Ishikawa (cell line): ENCODE results near the gene SLC25A39.
A peak's percentile ranks its signal among the peaks of the same experiment; 100 is the strongest.

Source experiments
- CEBPB ChIP-seq: IDR thresholded peaks from 2 replicates; pipeline ENCODE4 v1.6.1; 2012
- CREB1 ChIP-seq: IDR thresholded peaks from 2 replicates; pipeline ENCODE4 v1.6.1; 2012; ENCODE audit warnings: low read depth
- EGR1 ChIP-seq: IDR thresholded peaks from 2 replicates; pipeline ENCODE4 v1.6.1; 2012
- EP300 ChIP-seq: IDR thresholded peaks from 2 replicates; pipeline ENCODE4 v1.6.1; 2012; ENCODE audit warnings: borderline replicate concordance
- FOXM1 ChIP-seq: IDR thresholded peaks from 2 replicates; pipeline ENCODE4 v1.6.1; 2012; ENCODE audit warnings: low read depth, borderline replicate concordance
- MAX ChIP-seq: IDR thresholded peaks from 2 replicates; pipeline ENCODE4 v1.6.1; 2012
- NFIC ChIP-seq: IDR thresholded peaks from 2 replicates; pipeline ENCODE4 v1.6.1; 2012
- RAD21 ChIP-seq: IDR thresholded peaks from 2 replicates; pipeline ENCODE4 v1.6.1; 2012; ENCODE audit warnings: low read depth
- TAF1 ChIP-seq: IDR thresholded peaks from 2 replicates; pipeline ENCODE4 v1.6.1; 2012; ENCODE audit warnings: low read depth, mild to moderate bottlenecking
- TCF12 ChIP-seq: IDR thresholded peaks from 2 replicates; pipeline ENCODE4 v1.6.1; 2012; ENCODE audit warnings: low read depth
- TEAD4 ChIP-seq: IDR thresholded peaks from 2 replicates; pipeline ENCODE4 v1.6.1; 2012
- YY1 ChIP-seq: IDR thresholded peaks from 2 replicates; pipeline ENCODE4 v1.6.1; 2012; ENCODE audit warnings: low read depth
- ZBTB7A ChIP-seq: IDR thresholded peaks from 2 replicates; pipeline ENCODE4 v1.6.1; 2012; ENCODE audit warnings: low read depth
- TF ChIP-seq, protein P1 (sequence below): IDR thresholded peaks from 2 replicates; pipeline ENCODE4 v1.6.1; 2012
- TF ChIP-seq, protein P2 (sequence below): IDR thresholded peaks from 2 replicates; pipeline ENCODE4 v1.6.1; 2012; ENCODE audit warnings: low read depth, mild to moderate bottlenecking

Gene SLC25A39

DNA sequence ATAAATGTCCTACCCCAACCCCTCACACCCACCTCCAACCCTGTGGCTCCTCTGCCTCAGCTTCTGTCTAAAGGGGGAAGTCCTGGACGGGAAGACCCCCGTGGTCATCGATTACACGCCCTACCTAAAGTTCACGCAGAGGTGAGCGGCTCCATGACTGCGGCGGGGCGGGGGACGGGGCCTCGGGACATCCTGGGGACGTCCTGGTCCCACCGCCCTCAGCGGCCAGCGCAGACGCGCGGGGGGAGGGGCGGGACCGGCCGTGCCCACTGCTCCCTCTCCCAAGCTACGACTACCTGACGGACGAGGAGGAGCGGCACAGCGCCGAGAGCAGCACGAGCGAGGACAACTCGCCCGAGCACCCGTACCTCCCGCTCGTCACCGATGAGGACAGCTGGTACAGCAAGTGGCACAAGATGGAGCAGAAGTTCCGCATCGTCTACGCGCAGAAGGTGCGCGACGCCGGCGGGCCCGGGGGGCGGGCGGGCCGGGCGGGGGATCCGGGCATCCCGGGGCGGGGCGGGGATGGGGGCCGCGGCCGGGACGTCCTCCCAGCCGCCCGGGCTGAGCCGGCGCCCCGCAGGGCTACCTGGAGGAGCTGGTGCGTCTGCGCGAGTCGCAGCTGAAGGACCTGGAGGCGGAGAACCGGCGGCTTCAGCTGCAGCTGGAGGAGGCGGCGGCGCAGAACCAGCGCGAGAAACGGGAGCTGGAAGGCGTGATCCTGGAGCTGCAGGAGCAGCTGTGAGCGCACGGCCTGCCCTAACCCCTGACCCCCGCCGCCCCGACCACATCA lies 9.6 kb downstream of the SLC25A39 start:
- no peak for TF ChIP-seq FOXM1
- peak; percentile 74 for TF ChIP-seq MAX
- peak; percentile 54; the same call in 1 of the 2 replicates for TF ChIP-seq ZBTB7A

DNA sequence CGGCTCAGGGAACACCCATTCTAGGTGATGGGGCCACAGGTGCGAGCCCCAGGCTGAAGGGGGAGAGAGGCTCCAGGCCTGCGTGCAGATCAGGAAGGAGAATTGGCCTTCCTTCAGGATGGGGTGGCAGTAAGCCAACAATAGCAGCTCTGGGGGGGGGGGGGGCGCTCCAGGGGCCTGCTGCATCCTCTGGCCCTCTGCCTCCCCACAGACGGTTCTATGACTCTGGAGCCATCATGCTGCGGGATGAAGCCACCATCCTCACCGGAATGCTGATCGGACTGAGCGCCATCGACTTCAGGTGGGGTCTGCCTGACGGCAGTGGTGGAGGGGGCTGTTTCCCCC lies 10.1 kb downstream of the SLC25A39 start:
- TF ChIP-seq, protein P1, sequence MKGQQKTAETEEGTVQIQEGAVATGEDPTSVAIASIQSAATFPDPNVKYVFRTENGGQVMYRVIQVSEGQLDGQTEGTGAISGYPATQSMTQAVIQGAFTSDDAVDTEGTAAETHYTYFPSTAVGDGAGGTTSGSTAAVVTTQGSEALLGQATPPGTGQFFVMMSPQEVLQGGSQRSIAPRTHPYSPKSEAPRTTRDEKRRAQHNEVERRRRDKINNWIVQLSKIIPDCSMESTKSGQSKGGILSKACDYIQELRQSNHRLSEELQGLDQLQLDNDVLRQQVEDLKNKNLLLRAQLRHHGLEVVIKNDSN, result no peak
- TF ChIP-seq YY1, result no peak
- TF ChIP-seq CREB1, result no peak
- TF ChIP-seq CEBPB, result no peak
- no peak for TF ChIP-seq ZBTB7A
- no peak for TF ChIP-seq TCF12

GRCh38 chr17:44314031-44314430 lies 10.6 kb downstream of the SLC25A39 start:
- TF ChIP-seq TEAD4, result no peak
- TF ChIP-seq CREB1, result no peak
- TF ChIP-seq, protein P1, result no peak
- no peak for TF ChIP-seq TCF12
- no peak for TF ChIP-seq FOXM1
- no peak for TF ChIP-seq MAX
- TF ChIP-seq NFIC, result no peak
- TF ChIP-seq CEBPB, result no peak
- TF ChIP-seq YY1, result no peak
- TF ChIP-seq, protein P2, sequence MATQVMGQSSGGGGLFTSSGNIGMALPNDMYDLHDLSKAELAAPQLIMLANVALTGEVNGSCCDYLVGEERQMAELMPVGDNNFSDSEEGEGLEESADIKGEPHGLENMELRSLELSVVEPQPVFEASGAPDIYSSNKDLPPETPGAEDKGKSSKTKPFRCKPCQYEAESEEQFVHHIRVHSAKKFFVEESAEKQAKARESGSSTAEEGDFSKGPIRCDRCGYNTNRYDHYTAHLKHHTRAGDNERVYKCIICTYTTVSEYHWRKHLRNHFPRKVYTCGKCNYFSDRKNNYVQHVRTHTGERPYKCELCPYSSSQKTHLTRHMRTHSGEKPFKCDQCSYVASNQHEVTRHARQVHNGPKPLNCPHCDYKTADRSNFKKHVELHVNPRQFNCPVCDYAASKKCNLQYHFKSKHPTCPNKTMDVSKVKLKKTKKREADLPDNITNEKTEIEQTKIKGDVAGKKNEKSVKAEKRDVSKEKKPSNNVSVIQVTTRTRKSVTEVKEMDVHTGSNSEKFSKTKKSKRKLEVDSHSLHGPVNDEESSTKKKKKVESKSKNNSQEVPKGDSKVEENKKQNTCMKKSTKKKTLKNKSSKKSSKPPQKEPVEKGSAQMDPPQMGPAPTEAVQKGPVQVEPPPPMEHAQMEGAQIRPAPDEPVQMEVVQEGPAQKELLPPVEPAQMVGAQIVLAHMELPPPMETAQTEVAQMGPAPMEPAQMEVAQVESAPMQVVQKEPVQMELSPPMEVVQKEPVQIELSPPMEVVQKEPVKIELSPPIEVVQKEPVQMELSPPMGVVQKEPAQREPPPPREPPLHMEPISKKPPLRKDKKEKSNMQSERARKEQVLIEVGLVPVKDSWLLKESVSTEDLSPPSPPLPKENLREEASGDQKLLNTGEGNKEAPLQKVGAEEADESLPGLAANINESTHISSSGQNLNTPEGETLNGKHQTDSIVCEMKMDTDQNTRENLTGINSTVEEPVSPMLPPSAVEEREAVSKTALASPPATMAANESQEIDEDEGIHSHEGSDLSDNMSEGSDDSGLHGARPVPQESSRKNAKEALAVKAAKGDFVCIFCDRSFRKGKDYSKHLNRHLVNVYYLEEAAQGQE, result no peak
- TF ChIP-seq EP300, result no peak
- no peak for TF ChIP-seq RAD21
- TF ChIP-seq ZBTB7A, result no peak
- no peak for TF ChIP-seq TAF1
- TF ChIP-seq EGR1, result no peak

DNA sequence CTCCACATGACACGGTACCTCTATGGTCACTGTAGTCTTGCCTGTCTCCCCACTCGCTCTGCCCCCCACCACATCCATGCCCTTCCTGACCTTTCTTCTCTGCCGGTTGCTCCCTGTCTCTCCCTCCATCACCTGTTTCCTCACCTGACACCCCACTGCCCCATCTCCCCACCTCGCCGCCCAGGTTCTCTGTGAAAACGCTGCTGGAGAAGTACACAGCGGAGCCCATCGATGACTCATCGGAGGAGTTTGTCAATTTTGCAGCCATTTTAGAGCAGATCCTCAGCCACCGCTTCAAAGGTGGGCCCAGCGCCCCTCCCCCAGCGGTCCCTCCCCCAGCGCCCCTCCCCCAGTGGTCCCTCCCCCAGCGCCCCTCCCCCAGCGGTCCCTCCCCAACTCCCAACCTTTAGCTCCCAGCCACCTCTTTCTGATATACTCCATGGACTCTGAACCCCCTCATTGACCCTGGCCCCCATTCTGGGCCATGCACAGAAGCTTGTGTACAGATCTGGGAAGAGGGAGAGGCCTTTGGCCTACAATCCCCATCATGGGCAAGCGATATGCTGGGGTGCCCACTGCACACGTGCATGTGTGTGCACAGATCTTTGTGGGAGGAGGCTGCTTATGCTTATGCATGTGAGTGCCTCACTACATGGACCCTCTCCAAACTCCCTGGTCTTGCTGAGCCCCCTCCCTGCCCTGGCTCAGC lies 12.1 kb downstream of the SLC25A39 start:
- no peak for TF ChIP-seq EP300
- TF ChIP-seq, protein P1, result no peak
- no peak for TF ChIP-seq YY1
- no peak for TF ChIP-seq CREB1
- no peak for TF ChIP-seq NFIC
- no peak for TF ChIP-seq TCF12

DNA sequence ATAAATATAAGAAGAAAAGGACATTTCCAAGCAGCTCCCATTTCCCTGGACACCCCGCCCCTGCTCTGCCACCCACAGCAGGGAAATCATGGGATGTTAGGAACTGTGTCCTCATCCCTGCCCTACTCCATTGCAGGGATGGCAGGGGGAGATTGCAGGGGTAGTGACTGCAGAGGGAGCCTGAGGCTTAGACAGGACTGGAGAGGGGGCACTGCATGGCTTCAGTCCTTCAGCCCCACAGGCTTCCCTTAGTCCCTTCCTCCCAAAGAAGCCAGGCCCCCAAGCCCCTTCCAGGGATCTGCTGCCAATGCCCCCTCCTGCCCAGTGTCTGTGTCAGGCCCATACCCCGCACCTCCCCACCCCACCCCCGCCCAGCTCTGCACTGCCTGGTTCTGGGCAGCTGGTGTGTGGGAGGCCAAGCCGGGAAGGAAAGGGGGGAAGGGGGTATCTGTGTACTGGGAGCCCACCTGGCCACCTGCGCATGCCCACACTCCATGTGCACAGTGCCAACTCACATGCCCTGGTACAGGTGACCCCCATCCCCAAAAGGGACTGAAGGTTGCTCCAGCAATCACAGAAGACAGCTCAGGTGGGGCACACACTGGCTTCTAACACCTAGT lies 13.0 kb downstream of the SLC25A39 start:
- TF ChIP-seq FOXM1 (no peak), TAF1 (no peak), NFIC (no peak), EGR1 (no peak), TEAD4 (no peak), RAD21 (no peak), TCF12 (no peak), MAX (no peak)
- TF ChIP-seq, protein P2, result no peak
- TF ChIP-seq, protein P1, result no peak
